ENCODE data around the gene VHLL.

VHLL gene

DNA sequence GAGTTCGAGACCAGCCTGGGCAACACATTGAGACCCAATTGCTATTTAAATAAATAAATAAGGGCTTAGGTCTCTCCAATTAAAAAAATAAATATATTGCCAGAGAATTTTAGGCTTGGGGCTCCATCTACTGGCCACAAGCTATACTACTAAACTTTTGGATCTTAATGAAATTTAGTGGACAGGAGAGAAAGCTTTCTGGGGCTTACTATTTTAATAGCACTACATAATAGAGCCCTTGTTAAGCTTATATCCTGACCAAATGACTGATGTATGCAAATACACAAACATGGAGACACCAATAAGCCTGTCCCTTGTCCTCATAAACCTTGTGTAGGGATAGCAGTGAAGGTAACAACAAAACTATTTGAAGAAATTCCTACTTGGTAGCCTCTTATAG lies 20.6 kb upstream of the VHLL start:
- TF ChIP-seq, protein P1, sequence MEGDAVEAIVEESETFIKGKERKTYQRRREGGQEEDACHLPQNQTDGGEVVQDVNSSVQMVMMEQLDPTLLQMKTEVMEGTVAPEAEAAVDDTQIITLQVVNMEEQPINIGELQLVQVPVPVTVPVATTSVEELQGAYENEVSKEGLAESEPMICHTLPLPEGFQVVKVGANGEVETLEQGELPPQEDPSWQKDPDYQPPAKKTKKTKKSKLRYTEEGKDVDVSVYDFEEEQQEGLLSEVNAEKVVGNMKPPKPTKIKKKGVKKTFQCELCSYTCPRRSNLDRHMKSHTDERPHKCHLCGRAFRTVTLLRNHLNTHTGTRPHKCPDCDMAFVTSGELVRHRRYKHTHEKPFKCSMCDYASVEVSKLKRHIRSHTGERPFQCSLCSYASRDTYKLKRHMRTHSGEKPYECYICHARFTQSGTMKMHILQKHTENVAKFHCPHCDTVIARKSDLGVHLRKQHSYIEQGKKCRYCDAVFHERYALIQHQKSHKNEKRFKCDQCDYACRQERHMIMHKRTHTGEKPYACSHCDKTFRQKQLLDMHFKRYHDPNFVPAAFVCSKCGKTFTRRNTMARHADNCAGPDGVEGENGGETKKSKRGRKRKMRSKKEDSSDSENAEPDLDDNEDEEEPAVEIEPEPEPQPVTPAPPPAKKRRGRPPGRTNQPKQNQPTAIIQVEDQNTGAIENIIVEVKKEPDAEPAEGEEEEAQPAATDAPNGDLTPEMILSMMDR (conservative IDR thresholded peaks at IDR 0.05; ENCODE audit: low read depth), result peak; percentile 54
- POLR2A ChIA-PET (ENCODE audit: low non-redundant PET), result interaction anchor here (0.6 kb wide), 1 partner anchor 9 kb away, joined by 3 read pairs; no protein-coding TSS in a partner anchor
- H3K27ac ChIP-seq, result no peak overlapping the region
- CTCF ChIA-PET, result interaction anchor here (0.7 to 1.1 kb wide), 6 partner anchors 10 to 174 kb away, joined by 3 to 7 read pairs (median 3); partner anchors contain the start of gene SMG5
- peak; percentile 19 for DNase-seq (ENCODE audit: low spot score)

DNA sequence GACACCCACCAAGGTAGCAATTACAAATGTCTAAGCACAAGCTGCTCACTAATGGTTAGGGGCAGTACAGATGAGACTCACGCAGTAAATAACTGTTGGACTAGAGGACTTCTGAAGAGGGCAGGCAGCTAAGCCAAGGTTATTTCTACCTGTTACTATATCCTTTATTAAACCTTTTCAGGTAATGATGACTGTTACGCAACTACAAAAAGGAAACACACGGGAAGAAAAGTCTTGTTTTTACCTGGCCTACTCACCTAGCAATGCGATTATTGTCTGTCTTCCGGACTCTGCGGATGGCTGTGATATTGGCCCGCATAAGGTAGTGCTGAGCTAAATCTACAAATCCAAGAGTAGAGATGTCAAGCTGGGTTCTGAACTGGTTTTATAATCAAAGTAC lies 17.8 kb upstream of the VHLL start:
- POLR2A ChIA-PET (ENCODE audit: low non-redundant PET), result no interaction called here
- no peak for DNase-seq (ENCODE audit: low spot score)
- CTCF ChIA-PET, result interaction anchor here (0.5 kb wide), 1 partner anchor 41 kb away, joined by 3 read pairs; no protein-coding TSS in a partner anchor
- H3K27ac ChIP-seq, result no peak overlapping the region
- TF ChIP-seq, protein P1 (conservative IDR thresholded peaks at IDR 0.05; ENCODE audit: low read depth), result no peak

DNA sequence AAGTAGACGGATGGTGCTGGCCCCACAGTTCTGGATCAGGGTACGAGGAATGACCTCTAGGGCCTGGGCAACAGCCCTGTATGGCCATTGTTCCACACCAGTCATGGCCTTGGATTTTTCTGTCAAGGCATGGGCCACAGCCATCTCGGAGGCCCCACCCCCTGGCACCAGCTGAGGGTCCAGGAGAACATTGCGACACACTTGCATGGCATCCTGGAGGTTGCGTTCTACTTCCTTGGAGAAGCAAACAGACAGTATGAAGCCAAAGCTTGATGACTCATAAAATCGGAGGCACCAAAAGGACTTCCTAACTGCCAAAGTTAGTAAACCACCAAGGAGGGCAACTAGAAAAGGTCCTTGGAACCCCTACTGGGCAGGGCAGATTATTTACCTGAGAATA lies 11.9 kb upstream of the VHLL start:
- POLR2A ChIA-PET (ENCODE audit: low non-redundant PET), result interaction anchor here (0.7 kb wide), 1 partner anchor 8 kb away, joined by 3 read pairs; no protein-coding TSS in a partner anchor
- DNase-seq (ENCODE audit: low spot score), result no peak
- TF ChIP-seq, protein P1 (conservative IDR thresholded peaks at IDR 0.05; ENCODE audit: low read depth), result no peak
- peak overlapping the region; percentile 75 for H3K27ac ChIP-seq
- CTCF ChIA-PET, result no interaction called here

DNA sequence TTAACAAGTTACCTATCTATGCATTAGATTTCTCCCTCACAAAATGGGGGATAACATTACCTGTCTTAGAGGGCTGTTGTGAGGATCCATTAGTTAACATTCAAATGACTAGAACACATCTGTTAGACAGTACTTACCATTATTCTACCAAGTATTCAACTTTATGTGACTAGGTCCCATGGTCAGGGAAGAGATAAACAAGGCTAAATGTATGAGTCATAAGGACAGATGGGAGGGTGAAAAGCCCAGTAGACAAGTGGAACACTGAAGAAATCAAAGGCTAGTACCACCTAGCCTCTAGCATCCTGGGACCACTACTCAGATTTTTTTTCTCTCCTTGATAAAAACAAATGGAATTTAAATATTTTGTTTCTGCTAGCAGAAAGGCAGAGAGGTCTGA lies 9.0 kb upstream of the VHLL start:
- no peak for DNase-seq (ENCODE audit: low spot score)
- TF ChIP-seq, protein P1 (conservative IDR thresholded peaks at IDR 0.05; ENCODE audit: low read depth), result no peak
- CTCF ChIA-PET, result no interaction called here
- POLR2A ChIA-PET (ENCODE audit: low non-redundant PET), result no interaction called here
- no peak overlapping the region for H3K27ac ChIP-seq

DNA sequence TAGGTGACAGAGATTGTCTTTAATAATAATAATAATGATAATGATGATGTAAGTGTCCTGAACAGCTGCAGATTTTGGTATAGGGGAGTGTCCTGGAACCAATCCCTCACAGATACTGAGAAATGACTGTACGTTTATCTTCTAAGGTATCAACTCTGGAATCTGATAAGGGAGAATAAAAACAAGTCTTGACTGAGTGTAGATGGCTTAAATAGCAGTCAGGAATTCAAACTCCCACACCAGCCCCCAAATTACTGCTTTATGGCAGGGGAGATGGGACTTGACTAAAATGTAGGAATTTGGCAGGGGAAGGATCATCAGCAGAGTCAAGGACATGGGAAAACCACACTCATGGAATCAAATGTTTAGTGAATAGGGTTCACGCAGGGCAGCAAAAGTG lies 6.1 kb upstream of the VHLL start:
- ChIA-PET POLR2A (ENCODE audit: low non-redundant PET) (no interaction called here), CTCF (interaction anchor here (0.6 kb wide), 1 partner anchor 44 kb away, joined by 4 read pairs; no protein-coding TSS in a partner anchor)
- TF ChIP-seq, protein P1 (conservative IDR thresholded peaks at IDR 0.05; ENCODE audit: low read depth), result no peak

DNA sequence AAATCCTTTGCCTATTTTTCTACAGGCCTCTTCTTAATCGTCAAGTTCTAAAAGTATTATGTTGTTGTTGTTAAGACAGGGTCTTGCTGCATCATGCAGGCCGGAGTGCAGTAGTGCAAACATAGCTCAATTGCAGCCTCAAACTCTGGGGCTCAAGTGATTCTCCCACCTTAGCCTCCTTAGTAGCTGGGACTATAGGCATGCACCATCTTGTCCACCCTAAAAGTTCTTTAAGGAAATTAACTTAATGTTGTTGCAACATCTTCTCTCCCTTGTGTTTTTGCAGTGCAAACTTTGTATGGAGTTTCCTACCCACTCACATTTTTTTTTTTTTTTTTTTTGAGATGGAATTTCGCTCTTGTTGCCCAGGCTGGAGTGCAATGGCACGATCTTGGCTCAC lies 4.1 kb upstream of the VHLL start:
- TF ChIP-seq, protein P1 (conservative IDR thresholded peaks at IDR 0.05; ENCODE audit: low read depth), result no peak
- POLR2A ChIA-PET (ENCODE audit: low non-redundant PET), result interaction anchor here (0.7 kb wide), 1 partner anchor 19 kb away, joined by 8 read pairs; no protein-coding TSS in a partner anchor
- no peak for DNase-seq (ENCODE audit: low spot score)
- CTCF ChIA-PET, result interaction anchor here (0.6 kb wide), 1 partner anchor 28 kb away, joined by 3 read pairs; no protein-coding TSS in a partner anchor
- H3K27ac ChIP-seq, result peak overlapping the region; percentile 72

More for the DNA sequence above, 6.1 kb upstream of the VHLL start:
- peak overlapping the region; percentile 54 for H3K27ac ChIP-seq
- DNase-seq (ENCODE audit: low spot score), result no peak
